ENCODE results near the gene NAPA.

NAPA gene

GRCh38 chr19:47499863-47500830 lies 14.7 kb downstream of the NAPA start:
- DNase-seq = no peak

GRCh38 chr19:47499371-47499770 lies 15.5 kb downstream of the NAPA start:
- no peak for DNase-seq

- DNase-seq = no peak
Measured at GRCh38 chr19:47498561-47498960, 16.3 kb downstream of the NAPA start.

- DNase-seq = no peak
Measured at GRCh38 chr19:47497821-47498520, 16.9 kb downstream of the NAPA start.

- no peak for DNase-seq
Measured at GRCh38 chr19:47497050-47497766, 17.7 kb downstream of the NAPA start.

- DNase-seq = no peak
Measured at GRCh38 chr19:47495478-47496372, 19.1 kb downstream of the NAPA start.

- DNase-seq = no peak
Measured at GRCh38 chr19:47494729-47495128, 20.1 kb downstream of the NAPA start.

- DNase-seq = no peak
Measured at GRCh38 chr19:47494211-47494547, 20.7 kb downstream of the NAPA start.

- no peak for DNase-seq
Measured at GRCh38 chr19:47493378-47494210, 21.3 kb downstream of the NAPA start.

GRCh38 chr19:47492571-47493377 lies 22.1 kb downstream of the NAPA start:
- no peak for DNase-seq

- DNase-seq = no peak
Measured at GRCh38 chr19:47492137-47492533, 22.7 kb downstream of the NAPA start.

GRCh38 chr19:47491358-47492136 lies 23.3 kb downstream of the NAPA start:
- DNase-seq = no peak

- DNase-seq = no peak
Measured at GRCh38 chr19:47490847-47491246, 24.0 kb downstream of the NAPA start.

- no peak for DNase-seq
Measured at GRCh38 chr19:47490031-47490430, 24.8 kb downstream of the NAPA start.

- DNase-seq = no peak
Measured at GRCh38 chr19:47489072-47489914, 25.6 kb downstream of the NAPA start.

GRCh38 chr19:47487551-47488515 lies 27.0 kb downstream of the NAPA start:
- no peak for DNase-seq

- DNase-seq = no peak
Measured at GRCh38 chr19:47486900-47487299, 28.0 kb downstream of the NAPA start.

Measured in effector CD4-positive, alpha-beta T cell (primary cell).